Stimulated activated naive CD4-positive, alpha-beta T cell (primary cell): ENCODE data around the gene GOLGA8K.
"Not testable (repeated sequence)": the region's sequence is repeated elsewhere in the genome, so short reads cannot be mapped to it uniquely, and the experiment has no call there.

Experiments used
- DNase-seq, 6 experiments: peaks; one replicate each; lab custom pipeline; 2025; lab: John Stamatoyannopoulos, UW

The GOLGA8K gene

GRCh38 chr15:32356909-32357308 is 46.2 kb downstream of the GOLGA8K start:
- not testable (repeated sequence) for DNase-seq

DNA sequence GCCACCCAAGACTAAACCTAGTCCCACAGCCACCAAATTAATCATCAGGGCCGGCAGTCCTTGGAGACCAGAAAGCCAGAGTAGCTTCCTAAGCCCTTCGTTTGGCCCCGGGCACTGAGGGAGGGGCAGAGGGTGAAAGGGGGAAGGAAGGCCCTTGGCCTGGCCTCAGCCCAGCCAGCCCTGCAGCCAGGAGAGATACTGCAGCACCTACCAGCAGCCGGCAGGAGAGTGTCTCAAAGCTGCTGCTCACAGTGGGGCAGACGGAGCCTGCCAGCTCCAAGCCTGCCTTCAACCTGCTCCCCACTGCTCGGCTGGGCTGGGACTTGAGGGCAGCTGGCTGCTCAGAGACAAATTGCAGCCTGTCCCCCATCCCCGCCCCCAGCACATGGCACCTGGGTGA is 50.3 kb downstream of the GOLGA8K start:
- DNase-seq: not testable (repeated sequence)

DNA sequence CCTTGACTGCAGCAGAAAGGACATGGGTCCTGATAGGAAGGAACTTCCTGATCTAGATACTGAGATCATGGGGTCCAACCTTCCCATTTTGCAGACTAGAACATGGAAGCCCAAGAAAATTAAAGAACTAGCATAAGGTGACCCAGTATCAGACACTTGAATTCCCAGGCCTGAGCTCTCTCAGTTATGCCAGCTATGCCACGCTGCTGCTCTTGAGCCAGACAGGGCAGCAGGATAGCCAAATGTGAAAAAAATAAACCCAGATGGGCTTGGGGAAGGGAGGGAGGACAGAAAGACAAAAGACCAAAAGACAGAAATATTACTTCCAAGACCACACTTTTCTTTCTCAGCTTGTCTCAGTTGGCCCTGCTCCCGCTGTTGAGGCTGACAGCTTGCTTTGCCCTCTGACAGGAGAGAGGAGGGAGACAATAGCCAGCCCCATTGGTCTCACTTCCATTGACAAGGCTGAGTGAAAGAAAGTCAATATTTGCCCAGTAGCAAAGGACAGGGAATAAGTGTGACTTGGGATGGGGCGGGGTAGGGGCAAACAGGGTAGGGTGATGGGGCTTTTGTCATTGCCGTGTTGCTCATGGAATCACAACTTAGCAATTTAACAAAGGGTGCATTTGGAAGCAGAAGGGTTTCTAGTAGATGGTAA is 52.4 kb downstream of the GOLGA8K start:
- not testable (repeated sequence) for DNase-seq

DNA sequence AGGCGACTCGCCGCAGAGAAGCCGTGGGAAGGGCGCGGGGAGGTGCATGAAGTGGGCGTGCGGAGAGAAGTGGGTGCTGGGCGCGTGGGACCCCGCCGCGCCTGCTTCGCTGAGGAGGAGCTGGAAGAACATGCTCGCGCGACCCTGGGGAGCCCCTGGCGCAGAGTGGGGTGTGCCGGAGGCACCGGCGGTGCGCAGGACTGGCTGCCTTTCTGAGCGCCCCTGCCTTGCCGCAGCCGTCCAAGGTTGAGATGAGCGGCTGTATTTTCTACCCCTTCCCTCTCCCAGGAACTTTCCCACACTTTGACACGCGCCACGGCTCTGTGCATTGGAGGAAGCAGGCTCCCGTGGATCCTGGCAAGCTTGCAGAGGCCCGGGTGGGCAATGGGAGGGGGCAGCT is 56.1 kb downstream of the GOLGA8K start:
- DNase-seq: not testable (repeated sequence)

DNA sequence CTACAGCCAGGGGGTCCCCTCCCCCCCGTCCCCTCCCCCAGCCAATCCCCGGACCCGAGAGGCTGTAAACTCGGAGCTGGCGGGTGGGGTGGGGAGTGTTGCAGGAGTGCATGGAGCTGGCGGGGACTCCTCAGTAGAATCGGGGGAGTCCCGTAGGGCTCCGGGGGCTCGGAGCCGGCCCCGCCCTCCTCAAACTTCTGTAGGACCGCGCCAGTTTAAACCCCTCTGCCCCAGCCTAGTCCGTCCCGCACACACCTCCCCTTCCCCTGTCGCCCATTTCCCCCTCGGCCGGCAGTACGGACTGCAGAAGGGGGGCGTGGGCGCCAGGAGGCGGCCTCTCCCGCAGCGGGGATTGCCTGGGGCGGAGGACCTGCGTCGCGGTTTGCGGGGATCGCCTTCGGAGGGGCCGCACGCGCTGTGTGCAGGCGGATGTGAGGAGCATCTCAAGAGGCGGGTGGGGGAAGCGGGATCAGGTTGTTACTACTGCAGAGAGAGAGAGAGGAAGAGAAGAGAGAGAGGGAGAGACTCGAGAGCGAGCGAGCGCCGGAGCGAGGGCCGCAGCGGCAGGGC is 57.0 kb downstream of the GOLGA8K start:
- DNase-seq: not testable (repeated sequence)

DNA sequence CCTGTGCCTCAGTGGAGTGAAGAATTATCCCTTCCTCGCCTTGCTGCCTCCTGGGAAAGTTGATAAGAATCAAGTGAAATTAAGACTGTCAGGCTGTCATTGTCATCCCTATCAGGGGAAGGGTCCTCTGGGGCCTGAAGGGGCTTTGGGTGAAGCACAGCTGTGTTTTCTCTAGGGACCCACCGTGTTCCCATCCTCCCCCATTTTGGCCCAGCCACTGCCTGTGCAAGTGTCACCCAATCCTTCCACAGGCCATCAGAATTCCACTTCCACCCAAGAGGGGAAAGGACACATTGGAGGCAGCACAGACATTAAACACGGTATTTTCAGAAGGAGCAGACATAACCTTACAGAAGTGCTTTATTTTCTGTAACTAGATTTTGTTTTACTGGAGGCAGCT is 59.2 kb downstream of the GOLGA8K start:
- not testable (repeated sequence) for DNase-seq
